Panc1 (cell line): ENCODE results near the gene GRIK3.

Experiments used
- POLR2AphosphoS5 ChIP-seq: IDR thresholded peaks from 2 replicates; pipeline ENCODE4 v1.6.1; 2012; ENCODE audit warnings: mild to moderate bottlenecking, low read depth, low read length, moderate library complexity
- SIN3A ChIP-seq: IDR thresholded peaks from 2 replicates; pipeline ENCODE4 v1.6.1; 2012; ENCODE audit warnings: low read depth, mild to moderate bottlenecking, low read length, moderate library complexity, borderline replicate concordance; ENCODE audit not compliant: insufficient read depth
- TF ChIP-seq, protein P1 (sequence below): fragments of 450-650 bp; IDR thresholded peaks from 2 replicates; pipeline ENCODE4 v1.5.1; 2017; ENCODE audit warnings: mild to moderate bottlenecking
- TF ChIP-seq, protein P2 (sequence below), 2 experiments: IDR thresholded peaks; 2 replicates each; pipeline ENCODE4 v1.6.1; 2011 to 2012; ENCODE audit warnings: low read depth in 2 of 2, control low read depth in 1 of 2, low read length in 1 of 2, mild to moderate bottlenecking in 1 of 2, moderate library complexity in 1 of 2; ENCODE audit not compliant: insufficient read depth in 1 of 2

DNA sequence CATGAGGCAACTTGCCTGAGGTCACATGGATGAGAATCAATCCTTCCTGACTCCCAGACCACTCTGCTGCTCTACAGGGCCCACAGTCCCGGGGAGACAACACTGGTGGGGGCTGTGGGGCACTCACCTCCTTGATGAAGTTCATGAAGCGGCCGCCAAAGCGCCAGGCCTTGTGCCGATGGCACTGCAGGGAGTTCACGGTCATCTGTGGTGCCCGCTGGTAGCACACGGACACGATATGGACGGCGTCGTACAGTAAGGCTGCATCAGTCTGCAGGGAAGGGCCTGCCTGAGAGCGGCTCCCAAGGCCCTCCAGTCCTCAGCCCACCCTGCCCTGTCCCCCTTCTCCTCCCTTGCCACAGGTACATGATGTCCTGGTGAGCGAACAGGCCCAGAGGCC, 175.3 kb downstream of the GRIK3 start:
- TF ChIP-seq, protein P1, sequence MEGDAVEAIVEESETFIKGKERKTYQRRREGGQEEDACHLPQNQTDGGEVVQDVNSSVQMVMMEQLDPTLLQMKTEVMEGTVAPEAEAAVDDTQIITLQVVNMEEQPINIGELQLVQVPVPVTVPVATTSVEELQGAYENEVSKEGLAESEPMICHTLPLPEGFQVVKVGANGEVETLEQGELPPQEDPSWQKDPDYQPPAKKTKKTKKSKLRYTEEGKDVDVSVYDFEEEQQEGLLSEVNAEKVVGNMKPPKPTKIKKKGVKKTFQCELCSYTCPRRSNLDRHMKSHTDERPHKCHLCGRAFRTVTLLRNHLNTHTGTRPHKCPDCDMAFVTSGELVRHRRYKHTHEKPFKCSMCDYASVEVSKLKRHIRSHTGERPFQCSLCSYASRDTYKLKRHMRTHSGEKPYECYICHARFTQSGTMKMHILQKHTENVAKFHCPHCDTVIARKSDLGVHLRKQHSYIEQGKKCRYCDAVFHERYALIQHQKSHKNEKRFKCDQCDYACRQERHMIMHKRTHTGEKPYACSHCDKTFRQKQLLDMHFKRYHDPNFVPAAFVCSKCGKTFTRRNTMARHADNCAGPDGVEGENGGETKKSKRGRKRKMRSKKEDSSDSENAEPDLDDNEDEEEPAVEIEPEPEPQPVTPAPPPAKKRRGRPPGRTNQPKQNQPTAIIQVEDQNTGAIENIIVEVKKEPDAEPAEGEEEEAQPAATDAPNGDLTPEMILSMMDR: no peak
- TF ChIP-seq, protein P2, sequence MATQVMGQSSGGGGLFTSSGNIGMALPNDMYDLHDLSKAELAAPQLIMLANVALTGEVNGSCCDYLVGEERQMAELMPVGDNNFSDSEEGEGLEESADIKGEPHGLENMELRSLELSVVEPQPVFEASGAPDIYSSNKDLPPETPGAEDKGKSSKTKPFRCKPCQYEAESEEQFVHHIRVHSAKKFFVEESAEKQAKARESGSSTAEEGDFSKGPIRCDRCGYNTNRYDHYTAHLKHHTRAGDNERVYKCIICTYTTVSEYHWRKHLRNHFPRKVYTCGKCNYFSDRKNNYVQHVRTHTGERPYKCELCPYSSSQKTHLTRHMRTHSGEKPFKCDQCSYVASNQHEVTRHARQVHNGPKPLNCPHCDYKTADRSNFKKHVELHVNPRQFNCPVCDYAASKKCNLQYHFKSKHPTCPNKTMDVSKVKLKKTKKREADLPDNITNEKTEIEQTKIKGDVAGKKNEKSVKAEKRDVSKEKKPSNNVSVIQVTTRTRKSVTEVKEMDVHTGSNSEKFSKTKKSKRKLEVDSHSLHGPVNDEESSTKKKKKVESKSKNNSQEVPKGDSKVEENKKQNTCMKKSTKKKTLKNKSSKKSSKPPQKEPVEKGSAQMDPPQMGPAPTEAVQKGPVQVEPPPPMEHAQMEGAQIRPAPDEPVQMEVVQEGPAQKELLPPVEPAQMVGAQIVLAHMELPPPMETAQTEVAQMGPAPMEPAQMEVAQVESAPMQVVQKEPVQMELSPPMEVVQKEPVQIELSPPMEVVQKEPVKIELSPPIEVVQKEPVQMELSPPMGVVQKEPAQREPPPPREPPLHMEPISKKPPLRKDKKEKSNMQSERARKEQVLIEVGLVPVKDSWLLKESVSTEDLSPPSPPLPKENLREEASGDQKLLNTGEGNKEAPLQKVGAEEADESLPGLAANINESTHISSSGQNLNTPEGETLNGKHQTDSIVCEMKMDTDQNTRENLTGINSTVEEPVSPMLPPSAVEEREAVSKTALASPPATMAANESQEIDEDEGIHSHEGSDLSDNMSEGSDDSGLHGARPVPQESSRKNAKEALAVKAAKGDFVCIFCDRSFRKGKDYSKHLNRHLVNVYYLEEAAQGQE (IDR thresholded peaks at IDR 0.05; ENCODE audit: insufficient read depth in 1 of 2, low read depth in 2 of 2, low read length in 1 of 2): no peak
- TF ChIP-seq POLR2AphosphoS5 (no peak), SIN3A (no peak)
